ENCODE measurements around the gene ADAMTSL2. TPM values are rescaled to one million over a fixed set of nuclear protein-coding genes. Genes with fewer than 3 reads are reported as not detected.

The ADAMTSL2 gene
- total RNA-seq, 3 donors from 2014 or later = 1.3 to 2.7 (median 1.5) TPM

GRCh38 chr9:133584167-133584558, 49.7 kb downstream of the ADAMTSL2 start:
- Histone ChIP-seq H3K9me3 (no peaks in the 10 kb centered on the region), H3K36me3 (ENCODE audit: low read depth) (no peaks in the 10 kb centered on the region), H3K4me3 (no peak overlapping the region), H3K4me1 (ENCODE audit: low read depth) (peaks cover 27% of the 10 kb centered on the region)
- TF ChIP-seq CTCF (IDR thresholded peaks at IDR 0.05) = no peak
- intact Hi-C loops (cut with DNase I, micrococcal nuclease) = no loop called here
- ATAC-seq (peak; percentile 52), DNase-seq (no peak)

- no peaks in the 10 kb centered on the region for H3K36me3 ChIP-seq (ENCODE audit: low read depth)
- ATAC-seq (peak; percentile 74), DNase-seq (peak in 1 of 3 donors; percentile 41)
- TF ChIP-seq CTCF (IDR thresholded peaks at IDR 0.05) = no peak
- no peak overlapping the region for H3K4me3 ChIP-seq
- intact Hi-C loops (cut with DNase I, micrococcal nuclease) = no loop called here
- H3K9me3 ChIP-seq = no peaks in the 10 kb centered on the region
- peaks cover 27% of the 10 kb centered on the region for H3K4me1 ChIP-seq (ENCODE audit: low read depth)
Observed at GRCh38 chr9:133584559-133585476, 50.3 kb downstream of the ADAMTSL2 start.

- H3K4me1 ChIP-seq (ENCODE audit: low read depth) = peaks cover 27% of the 10 kb centered on the region
- no peaks in the 10 kb centered on the region for H3K36me3 ChIP-seq (ENCODE audit: low read depth)
- ATAC-seq (peak; percentile 21), DNase-seq (no peak)
- no peaks in the 10 kb centered on the region for H3K9me3 ChIP-seq
- no peak overlapping the region for H3K4me3 ChIP-seq
- intact Hi-C loops (cut with DNase I, micrococcal nuclease) = no loop called here
- TF ChIP-seq CTCF (IDR thresholded peaks at IDR 0.05) = no peak
Observed at GRCh38 chr9:133585481-133586351, 51.2 kb downstream of the ADAMTSL2 start.

GRCh38 chr9:133587051-133587450, 52.5 kb downstream of the ADAMTSL2 start:
- peaks cover 27% of the 10 kb centered on the region for H3K4me1 ChIP-seq (ENCODE audit: low read depth)
- TF ChIP-seq CTCF (IDR thresholded peaks at IDR 0.05) = no peak
- intact Hi-C loops (cut with DNase I, micrococcal nuclease) = no loop called here
- H3K9me3 ChIP-seq = no peaks in the 10 kb centered on the region
- DNase-seq = peak in 1 of 3 donors; percentile 26
- ATAC-seq = no peak
- H3K36me3 ChIP-seq (ENCODE audit: low read depth) = no peaks in the 10 kb centered on the region
- no peak overlapping the region for H3K4me3 ChIP-seq

- intact Hi-C loops (cut with DNase I, micrococcal nuclease) = no loop called here
- no peaks in the 10 kb centered on the region for H3K36me3 ChIP-seq (ENCODE audit: low read depth)
- DNase-seq (peak in 1 of 3 donors; percentile 33), ATAC-seq (no peak)
- no peak overlapping the region for H3K4me3 ChIP-seq
- peaks cover 27% of the 10 kb centered on the region for H3K4me1 ChIP-seq (ENCODE audit: low read depth)
- H3K9me3 ChIP-seq = no peaks in the 10 kb centered on the region
- no peak for TF ChIP-seq CTCF (IDR thresholded peaks at IDR 0.05)
Observed at GRCh38 chr9:133587466-133587865, 53.0 kb downstream of the ADAMTSL2 start.
